ENCODE data around the gene RRBP1. TPM values are rescaled to one million over a fixed set of nuclear protein-coding genes. Genes with fewer than 3 reads are reported as not detected.
"Not testable (repeated sequence)": the region's sequence is repeated elsewhere in the genome, so short reads cannot be mapped to it uniquely, and the experiment has no call there.

The RRBP1 gene
- total and polyA plus RNA-seq, 4 donors = 106 to 208 (median 127) TPM

GRCh38 chr20:17659801-17660200, 22.2 kb downstream of the RRBP1 start:
- H3K27me3 ChIP-seq (ENCODE audit: control insufficient read depth in 3 of 3, insufficient read depth in 3 of 3, low read length in 2 of 3) = no peaks in the 10 kb centered on the region
- 97% methylated on average over 5 of the region's 5 CpGs for WGBS, 2 donors
- H3K27ac ChIP-seq (ENCODE audit: low read depth in 1 of 2, low read length in 1 of 2) = no peak overlapping the region
- peaks cover 0 to 10% (median 3%) of the 10 kb centered on the region in 5 donors for H3K4me1 ChIP-seq (ENCODE audit: control insufficient read depth in 5 of 5, insufficient read depth in 5 of 5, low read length in 5 of 5)
- DNase-seq (no peak), ATAC-seq (ENCODE audit: insufficient read depth, low FRiP score) (no peak)
- H3K36me3 ChIP-seq (ENCODE audit: control insufficient read depth in 4 of 4, insufficient read depth in 4 of 4, low read length in 4 of 4) = peaks cover 9 to 24% (median 16%) of the 10 kb centered on the region in 4 donors
- H3K9me3 ChIP-seq (ENCODE audit: control insufficient read depth in 4 of 4, insufficient read depth in 3 of 4, low read length in 3 of 4) = peaks cover 0 to 6% (median 0%) of the 10 kb centered on the region in 4 donors
- H3K4me3 ChIP-seq = no peak overlapping the region
- H3K9ac ChIP-seq (ENCODE audit: insufficient read depth in 1 of 2, low read length in 2 of 2) = no peak overlapping the region
- TF ChIP-seq CTCF (IDR thresholded peaks at IDR 0.05; ENCODE audit: control extremely low read depth, extremely low read depth) = no peak

DNA sequence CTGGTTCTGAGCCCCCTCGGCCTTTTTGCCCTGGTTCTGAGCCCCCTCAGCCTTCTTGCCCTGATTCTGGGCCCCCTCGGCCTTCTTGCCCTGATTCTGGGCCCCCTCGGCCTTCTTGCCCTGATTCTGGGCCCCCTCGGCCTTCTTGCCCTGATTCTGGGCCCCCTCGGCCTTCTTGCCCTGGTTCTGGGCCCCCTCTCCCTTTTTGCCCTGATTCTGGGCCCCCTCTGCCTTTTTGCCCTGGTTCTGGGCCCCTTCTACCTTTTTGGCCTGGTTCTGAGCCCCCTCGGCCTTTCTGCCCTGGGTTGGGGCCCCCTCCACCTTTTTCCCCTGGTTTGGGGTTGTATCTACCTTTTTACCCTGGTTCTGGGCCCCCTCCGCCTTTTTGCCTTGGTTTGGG, 22.7 kb downstream of the RRBP1 start:
- not testable (repeated sequence) for H3K4me3 ChIP-seq; H3K27me3 ChIP-seq (ENCODE audit: control insufficient read depth in 3 of 3, insufficient read depth in 3 of 3, low read length in 2 of 3); H3K27ac ChIP-seq (ENCODE audit: low read depth in 1 of 2, low read length in 1 of 2); H3K9ac ChIP-seq (ENCODE audit: insufficient read depth in 1 of 2, low read length in 2 of 2); H3K9me3 ChIP-seq (ENCODE audit: control insufficient read depth in 4 of 4, insufficient read depth in 3 of 4, low read length in 3 of 4); DNase-seq; ATAC-seq (ENCODE audit: insufficient read depth, low FRiP score)
- peaks cover 9 to 28% (median 19%) of the 10 kb centered on the region in 4 donors for H3K36me3 ChIP-seq (ENCODE audit: control insufficient read depth in 4 of 4, insufficient read depth in 4 of 4, low read length in 4 of 4)
- H3K4me1 ChIP-seq (ENCODE audit: control insufficient read depth in 5 of 5, insufficient read depth in 5 of 5, low read length in 5 of 5) = peaks cover 0 to 10% (median 3%) of the 10 kb centered on the region in 5 donors
- WGBS, 2 donors = 95 to 97% methylated on average over 5 to 7 of the region's 7 CpGs

DNA sequence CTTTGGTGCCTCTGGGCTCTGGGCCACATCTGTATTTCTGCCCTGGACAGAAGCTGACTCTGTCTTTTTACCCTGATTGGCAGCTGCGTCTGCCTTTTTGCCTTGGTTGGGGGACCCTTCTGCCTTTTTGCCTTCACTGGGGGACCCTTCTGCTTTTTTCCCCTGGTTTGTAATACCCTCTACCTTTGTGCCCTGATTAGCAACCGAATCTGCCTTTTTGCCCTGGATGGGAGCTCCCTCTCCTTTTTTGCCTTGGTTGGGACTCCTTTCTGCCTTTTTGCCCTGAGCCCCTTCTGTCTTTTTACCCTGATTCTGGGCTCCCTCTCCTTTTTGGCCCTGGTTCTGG, 23.4 kb downstream of the RRBP1 start:
- WGBS, 2 donors = 98 to 100% methylated on average over 2 of the region's 2 CpGs
- TF ChIP-seq CTCF (IDR thresholded peaks at IDR 0.05; ENCODE audit: control extremely low read depth, extremely low read depth) = no peak
- no peak overlapping the region for H3K27ac ChIP-seq (ENCODE audit: low read depth in 1 of 2, low read length in 1 of 2)

DNA sequence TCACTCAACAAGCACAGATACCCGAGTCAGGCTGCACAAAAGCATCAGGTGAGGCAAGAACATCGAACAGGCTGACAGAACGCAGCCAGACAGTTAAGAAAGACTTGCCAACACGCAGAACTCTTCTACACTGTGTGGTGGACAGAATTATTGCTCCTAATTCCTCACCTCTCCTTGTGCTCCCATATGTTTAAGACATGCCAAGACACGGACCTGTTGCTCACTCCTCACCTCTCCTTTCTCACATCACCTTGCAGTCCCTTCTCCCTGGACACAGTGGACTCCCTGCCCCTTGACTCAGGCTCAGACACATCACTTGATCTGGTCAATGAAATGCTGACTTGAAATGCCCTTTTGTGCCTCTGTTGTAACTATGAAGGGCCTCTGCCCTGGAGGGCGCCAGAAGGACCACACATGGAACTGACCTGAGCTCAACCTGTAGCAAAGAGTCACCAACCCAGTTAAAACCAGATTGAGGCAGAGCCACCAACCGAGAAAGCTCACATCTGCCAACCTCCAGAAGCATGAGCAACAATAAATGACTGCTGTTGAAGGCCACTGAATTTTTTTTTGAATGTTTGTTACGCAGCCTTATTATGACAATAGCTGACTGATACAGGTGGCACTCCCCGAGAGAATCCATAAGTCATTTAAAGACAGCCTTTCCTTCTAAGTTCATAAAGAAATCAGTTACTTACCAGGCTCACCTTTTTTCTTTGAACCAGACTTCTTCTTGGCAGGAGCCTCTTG, 24.0 kb downstream of the RRBP1 start:
- Histone ChIP-seq H3K4me1 (ENCODE audit: control insufficient read depth in 5 of 5, insufficient read depth in 5 of 5, low read length in 5 of 5) (peaks cover 0 to 10% (median 3%) of the 10 kb centered on the region in 5 donors), H3K9ac (ENCODE audit: insufficient read depth in 1 of 2, low read length in 2 of 2) (no peak overlapping the region), H3K36me3 (ENCODE audit: control insufficient read depth in 4 of 4, insufficient read depth in 4 of 4, low read length in 4 of 4) (peaks cover 9 to 32% (median 18%) of the 10 kb centered on the region in 4 donors), H3K27ac (ENCODE audit: low read depth in 1 of 2, low read length in 1 of 2) (peak overlapping the region in 1 of 2 donors; percentile 7), H3K9me3 (ENCODE audit: control insufficient read depth in 4 of 4, insufficient read depth in 3 of 4, low read length in 3 of 4) (peaks cover 0 to 6% (median 0%) of the 10 kb centered on the region in 4 donors), H3K4me3 (no peak overlapping the region), H3K27me3 (ENCODE audit: control insufficient read depth in 3 of 3, insufficient read depth in 3 of 3, low read length in 2 of 3) (no peaks in the 10 kb centered on the region)
- TF ChIP-seq CTCF (IDR thresholded peaks at IDR 0.05; ENCODE audit: control extremely low read depth, extremely low read depth) = no peak
- no peak for DNase-seq
- no peak for ATAC-seq (ENCODE audit: insufficient read depth, low FRiP score)
- 94 to 96% methylated on average over 9 of the region's 9 CpGs for WGBS, 2 donors

More for the DNA sequence above, 23.4 kb downstream of the RRBP1 start:
- Histone ChIP-seq H3K9me3 (ENCODE audit: control insufficient read depth in 4 of 4, insufficient read depth in 3 of 4, low read length in 3 of 4) (peaks cover 0 to 6% (median 0%) of the 10 kb centered on the region in 4 donors), H3K4me1 (ENCODE audit: control insufficient read depth in 5 of 5, insufficient read depth in 5 of 5, low read length in 5 of 5) (peaks cover 0 to 10% (median 3%) of the 10 kb centered on the region in 5 donors), H3K27me3 (ENCODE audit: control insufficient read depth in 3 of 3, insufficient read depth in 3 of 3, low read length in 2 of 3) (no peaks in the 10 kb centered on the region), H3K4me3 (no peak overlapping the region), H3K9ac (ENCODE audit: insufficient read depth in 1 of 2, low read length in 2 of 2) (no peak overlapping the region), H3K36me3 (ENCODE audit: control insufficient read depth in 4 of 4, insufficient read depth in 4 of 4, low read length in 4 of 4) (peaks cover 9 to 32% (median 18%) of the 10 kb centered on the region in 4 donors)
- ATAC-seq (ENCODE audit: insufficient read depth, low FRiP score) = no peak
- no peak for DNase-seq
